Mucosa of rectum (tissue), 2 donors: ENCODE measurements around the gene SOX15.

Experiments used
- H3K27ac ChIP-seq, 2 donors: one replicate each; pipeline ENCODE4 v1.7.0; 2013; ENCODE audit warnings: inconsistent platforms in 2 of 2, low read depth in 2 of 2, low read length in 2 of 2
- H3K27me3 ChIP-seq, 2 donors: one replicate each; pipeline ENCODE4 v1.7.0; 2013; ENCODE audit warnings: low read length in 2 of 2; ENCODE audit not compliant: control insufficient read depth in 2 of 2, insufficient read depth in 2 of 2
- H3K36me3 ChIP-seq, 2 donors: one replicate each; pipeline ENCODE4 v1.7.0; 2013; ENCODE audit warnings: low read length in 2 of 2; ENCODE audit not compliant: control insufficient read depth in 2 of 2, insufficient read depth in 2 of 2
- H3K4me1 ChIP-seq, 2 donors: one replicate each; pipeline ENCODE4 v1.7.0; 2013; ENCODE audit warnings: low read length in 2 of 2, mild to moderate bottlenecking in 1 of 2; ENCODE audit not compliant: control insufficient read depth in 2 of 2, insufficient read depth in 2 of 2
- H3K4me3 ChIP-seq, 2 donors: one replicate each; pipeline ENCODE4 v1.7.0; 2013; ENCODE audit warnings: low read length in 2 of 2
- H3K9ac ChIP-seq, 2 donors: one replicate each; pipeline ENCODE4 v1.7.0; 2013; ENCODE audit warnings: low read length in 2 of 2, low read depth in 1 of 2, mild to moderate bottlenecking in 1 of 2
- H3K9me3 ChIP-seq, 2 donors: one replicate each; pipeline ENCODE4 v1.7.0; 2013; ENCODE audit warnings: low read length in 2 of 2; ENCODE audit not compliant: control insufficient read depth in 2 of 2
- donor health status: healthy.
- donor health status: Normal muscosa, but diverticular disease.

SOX15 gene

DNA sequence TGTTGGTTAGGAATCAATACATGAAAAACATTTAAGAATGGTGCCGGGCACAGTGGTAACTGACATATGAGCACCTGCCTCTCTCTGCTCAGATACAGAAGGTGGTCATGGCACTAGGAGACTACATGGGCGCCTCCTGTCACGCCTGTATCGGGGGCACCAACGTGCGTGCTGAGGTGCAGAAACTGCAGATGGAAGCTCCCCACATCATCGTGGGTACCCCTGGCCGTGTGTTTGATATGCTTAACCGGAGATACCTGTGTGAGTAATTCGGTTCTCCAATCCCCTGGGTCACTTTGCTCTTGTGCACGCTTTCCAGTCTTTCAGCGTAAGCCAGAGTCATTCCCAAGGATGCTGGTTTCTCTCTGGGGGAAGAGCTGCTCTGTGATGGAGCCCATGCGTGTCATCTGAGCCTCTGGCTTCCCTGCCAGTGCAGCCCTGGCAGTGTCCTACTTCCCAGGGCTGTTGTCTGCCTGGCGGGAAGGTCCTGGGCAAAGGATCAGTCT lies 13.4 kb downstream of the SOX15 start:
- H3K4me3 ChIP-seq = no peak overlapping the region
- H3K9ac ChIP-seq = no peak overlapping the region
- H3K36me3 ChIP-seq = peaks cover 50% of the 10 kb centered on the region in 2 donors
- no peaks in the 10 kb centered on the region for H3K9me3 ChIP-seq
- H3K27ac ChIP-seq = no peak overlapping the region
- H3K27me3 ChIP-seq = no peaks in the 10 kb centered on the region
- H3K4me1 ChIP-seq = peaks cover 41 to 51% of the 10 kb centered on the region in 2 donors

DNA sequence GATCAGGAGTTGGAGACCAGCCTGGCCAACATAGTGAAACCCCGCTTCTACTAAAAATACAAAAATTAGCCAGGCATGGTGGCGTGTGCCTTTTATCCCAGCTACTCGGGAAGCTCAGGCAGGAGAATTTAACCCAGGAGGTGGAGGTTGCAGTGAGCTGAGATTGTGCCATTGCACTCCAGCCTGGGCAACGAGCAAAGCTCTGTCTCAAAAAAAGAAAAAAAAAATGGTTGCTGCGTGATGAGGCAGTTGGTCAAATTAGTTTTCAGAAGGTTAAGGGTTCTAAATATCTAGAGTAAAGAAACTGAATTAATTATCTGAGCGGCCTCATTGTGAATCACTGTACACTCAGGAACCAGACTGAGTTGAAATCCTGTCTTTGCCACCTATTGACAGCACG lies 13.9 kb downstream of the SOX15 start:
- Histone ChIP-seq H3K9ac (no peak overlapping the region), H3K9me3 (no peaks in the 10 kb centered on the region), H3K36me3 (peaks cover 52 to 54% of the 10 kb centered on the region in 2 donors), H3K27ac (no peak overlapping the region), H3K27me3 (no peaks in the 10 kb centered on the region), H3K4me3 (no peak overlapping the region), H3K4me1 (peaks cover 41 to 51% of the 10 kb centered on the region in 2 donors)

DNA sequence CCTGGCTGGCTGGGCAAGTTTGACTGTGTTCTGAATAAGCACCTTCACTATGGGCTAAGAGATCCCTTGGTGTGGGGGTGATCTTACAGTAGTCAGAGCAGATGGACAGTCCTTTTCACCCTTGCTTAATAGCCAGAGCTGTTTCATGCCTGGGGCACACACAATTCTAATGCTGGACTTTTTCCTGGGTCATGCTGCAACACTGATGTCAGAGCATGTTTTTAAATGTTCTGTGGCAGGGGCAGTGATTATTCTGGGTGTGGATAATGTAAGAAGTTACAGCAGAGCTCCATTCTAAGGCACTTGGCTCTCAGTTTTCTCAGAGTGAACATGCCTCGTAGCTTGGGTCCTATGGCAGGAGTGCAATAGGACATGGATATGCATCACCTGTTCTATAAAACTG lies 14.4 kb downstream of the SOX15 start:
- Histone ChIP-seq H3K9me3 (no peaks in the 10 kb centered on the region), H3K4me3 (no peak overlapping the region), H3K27me3 (no peaks in the 10 kb centered on the region), H3K36me3 (peaks cover 55 to 56% of the 10 kb centered on the region in 2 donors), H3K4me1 (peaks cover 40 to 47% of the 10 kb centered on the region in 2 donors), H3K27ac (no peak overlapping the region), H3K9ac (peak overlapping the region in 1 of 2 donors; percentile 9)

- Histone ChIP-seq H3K36me3 (peaks cover 65 to 66% of the 10 kb centered on the region in 2 donors), H3K4me1 (peaks cover 29 to 36% of the 10 kb centered on the region in 2 donors), H3K9me3 (no peaks in the 10 kb centered on the region), H3K27me3 (no peaks in the 10 kb centered on the region), H3K27ac (peak overlapping the region; percentile 97 to 99), H3K9ac (peak overlapping the region; percentile 74 to 98), H3K4me3 (peak overlapping the region; percentile 83 to 86)
Observed at GRCh38 chr17:7574176-7574953, 15.5 kb downstream of the SOX15 start.

- H3K9ac ChIP-seq = peak overlapping the region; percentile 95 to 98
- peak overlapping the region; percentile 83 to 86 for H3K4me3 ChIP-seq
- H3K36me3 ChIP-seq = peaks cover 62 to 63% of the 10 kb centered on the region in 2 donors
- peaks cover 26 to 30% of the 10 kb centered on the region in 2 donors for H3K4me1 ChIP-seq
- no peaks in the 10 kb centered on the region for H3K9me3 ChIP-seq
- H3K27ac ChIP-seq = peak overlapping the region; percentile 97 to 99
- H3K27me3 ChIP-seq = no peaks in the 10 kb centered on the region
Observed at GRCh38 chr17:7573324-7574080, 16.4 kb downstream of the SOX15 start.

- peak overlapping the region; percentile 83 to 86 for H3K4me3 ChIP-seq
- peaks cover 57% of the 10 kb centered on the region in 2 donors for H3K36me3 ChIP-seq
- peak overlapping the region; percentile 97 to 99 for H3K27ac ChIP-seq
- H3K9me3 ChIP-seq = no peaks in the 10 kb centered on the region
- peak overlapping the region; percentile 95 to 98 for H3K9ac ChIP-seq
- H3K4me1 ChIP-seq = peaks cover 27 to 30% of the 10 kb centered on the region in 2 donors
- H3K27me3 ChIP-seq = no peaks in the 10 kb centered on the region
Observed at GRCh38 chr17:7572588-7573323, 17.1 kb downstream of the SOX15 start.

- H3K36me3 ChIP-seq = peaks cover 52% of the 10 kb centered on the region in 2 donors
- no peaks in the 10 kb centered on the region for H3K9me3 ChIP-seq
- H3K4me1 ChIP-seq = peaks cover 27 to 30% of the 10 kb centered on the region in 2 donors
- no peaks in the 10 kb centered on the region for H3K27me3 ChIP-seq
- H3K4me3 ChIP-seq = peak overlapping the region; percentile 76 to 92
- peak overlapping the region; percentile 65 to 92 for H3K9ac ChIP-seq
- peak overlapping the region; percentile 82 to 94 for H3K27ac ChIP-seq
Observed at GRCh38 chr17:7572338-7572587, 17.6 kb downstream of the SOX15 start.

DNA sequence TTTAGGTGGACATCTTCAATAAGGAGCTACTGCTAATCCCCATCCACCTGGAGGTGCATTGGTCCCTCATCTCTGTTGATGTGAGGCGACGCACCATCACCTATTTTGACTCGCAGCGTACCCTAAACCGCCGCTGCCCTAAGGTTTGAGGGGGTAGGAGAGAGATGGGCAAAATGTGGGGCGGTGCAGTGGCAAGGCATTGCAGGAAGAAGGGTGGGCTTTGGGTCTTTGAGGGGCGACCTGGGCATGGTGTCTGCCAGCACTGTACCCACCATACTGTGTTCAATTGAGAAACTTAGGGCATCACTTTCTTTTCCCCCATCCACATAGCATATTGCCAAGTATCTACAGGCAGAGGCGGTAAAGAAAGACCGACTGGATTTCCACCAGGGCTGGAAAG lies 19.5 kb downstream of the SOX15 start:
- no peak overlapping the region for H3K4me3 ChIP-seq
- no peak overlapping the region for H3K9ac ChIP-seq
- H3K9me3 ChIP-seq = no peaks in the 10 kb centered on the region
- H3K4me1 ChIP-seq = peaks cover 19 to 24% of the 10 kb centered on the region in 2 donors
- no peak overlapping the region for H3K27ac ChIP-seq
- H3K36me3 ChIP-seq = peaks cover 37 to 42% of the 10 kb centered on the region in 2 donors
- H3K27me3 ChIP-seq = no peaks in the 10 kb centered on the region

- Histone ChIP-seq H3K9me3 (no peaks in the 10 kb centered on the region), H3K9ac (no peak overlapping the region), H3K27ac (no peak overlapping the region), H3K36me3 (peaks cover 37 to 38% of the 10 kb centered on the region in 2 donors), H3K27me3 (no peaks in the 10 kb centered on the region), H3K4me3 (no peak overlapping the region), H3K4me1 (peaks cover 12 to 16% of the 10 kb centered on the region in 2 donors)
Observed at GRCh38 chr17:7569571-7569970, 20.3 kb downstream of the SOX15 start.
